ENCODE data around the gene UBE2I.

GRCh38 chr16:1289477-1289866 is 20.0 kb upstream of the UBE2I start:
- no peak for TF ChIP-seq CTCF (IDR thresholded peaks at IDR 0.05)
- TF ChIP-seq POLR2A (IDR thresholded peaks at IDR 0.05): no peak
